GM21526 (cell line): ENCODE results near the gene ATP5F1C.
A peak's percentile ranks its signal among the peaks of the same experiment; 100 is the strongest.
"Not testable (repeated sequence)": the region's sequence is repeated elsewhere in the genome, so short reads cannot be mapped to it uniquely, and the experiment has no call there.

Experiments used
- ATAC-seq: cut with Tn5 transposase; IDR thresholded peaks from one replicate; pipeline ENCODE4 v1.9.1; 2021; ENCODE audit warnings: moderate library complexity; ENCODE audit not compliant: unreplicated experiment, low FRiP score

Gene ATP5F1C

DNA sequence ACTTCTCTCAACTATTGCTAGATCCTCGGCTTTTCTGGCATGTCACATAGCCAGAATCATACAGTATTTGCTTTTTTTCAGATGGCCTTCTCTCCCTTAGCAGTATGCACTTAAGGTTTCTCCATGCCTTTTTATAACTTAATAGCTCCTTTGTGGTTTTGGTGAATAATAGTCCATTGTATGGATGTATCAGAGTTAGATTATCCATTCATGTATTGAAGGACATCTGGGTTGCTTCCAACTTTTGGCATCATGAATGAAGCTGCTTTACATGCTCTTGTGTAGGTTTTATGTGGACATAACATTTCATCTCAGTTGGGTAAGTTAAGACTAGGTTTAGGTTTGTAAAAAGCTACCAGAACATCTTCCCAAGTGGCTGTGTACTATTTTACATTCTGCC lies 4.6 kb downstream of the ATP5F1C start:
- ATAC-seq = no peak

- no peak for ATAC-seq
Measured at GRCh38 chr10:7794251-7795026, 6.5 kb downstream of the ATP5F1C start.

- ATAC-seq = no peak
Measured at GRCh38 chr10:7795605-7796004, 7.6 kb downstream of the ATP5F1C start.

- ATAC-seq = no peak
Measured at GRCh38 chr10:7797582-7797981, 9.6 kb downstream of the ATP5F1C start.

DNA sequence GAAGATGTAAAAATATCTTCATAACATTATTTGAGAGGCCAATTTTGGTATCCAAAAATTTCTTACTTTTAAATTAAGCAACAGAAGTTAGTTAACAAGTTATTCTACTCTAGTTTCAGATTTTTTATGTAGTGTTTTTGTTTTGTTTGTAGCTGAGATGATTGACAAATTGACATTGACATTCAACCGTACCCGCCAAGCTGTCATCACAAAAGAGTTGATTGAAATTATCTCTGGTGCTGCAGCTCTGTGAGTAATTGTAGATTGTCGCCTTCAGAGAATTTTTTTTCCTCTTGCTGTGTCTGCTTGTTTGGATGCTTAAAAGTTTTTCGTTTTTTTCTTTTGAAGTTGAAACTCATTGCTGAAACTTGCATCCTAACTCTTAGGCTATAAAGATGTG lies 14.6 kb downstream of the ATP5F1C start:
- ATAC-seq = no peak

- ATAC-seq = no peak
Measured at GRCh38 chr10:7804216-7804615, 16.2 kb downstream of the ATP5F1C start.

DNA sequence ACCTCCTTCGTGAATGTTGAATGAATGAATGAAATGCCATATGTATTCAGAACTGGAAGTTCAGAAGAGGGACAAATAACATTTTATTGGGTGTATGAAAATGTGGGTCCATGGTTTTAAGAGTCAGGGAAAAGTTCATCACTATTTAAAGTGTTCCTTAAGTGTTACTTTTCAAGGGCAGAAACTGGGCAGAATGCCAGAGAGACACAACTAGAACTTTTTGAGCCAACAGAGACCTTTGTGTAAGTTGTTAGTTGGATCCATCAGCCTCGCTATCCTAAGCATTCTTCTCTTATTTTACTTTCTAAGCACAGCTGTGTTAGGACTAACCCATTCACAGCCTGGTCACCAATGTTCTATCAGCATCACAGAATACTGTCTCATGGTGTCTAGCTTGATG lies 16.8 kb downstream of the ATP5F1C start:
- ATAC-seq = no peak

DNA sequence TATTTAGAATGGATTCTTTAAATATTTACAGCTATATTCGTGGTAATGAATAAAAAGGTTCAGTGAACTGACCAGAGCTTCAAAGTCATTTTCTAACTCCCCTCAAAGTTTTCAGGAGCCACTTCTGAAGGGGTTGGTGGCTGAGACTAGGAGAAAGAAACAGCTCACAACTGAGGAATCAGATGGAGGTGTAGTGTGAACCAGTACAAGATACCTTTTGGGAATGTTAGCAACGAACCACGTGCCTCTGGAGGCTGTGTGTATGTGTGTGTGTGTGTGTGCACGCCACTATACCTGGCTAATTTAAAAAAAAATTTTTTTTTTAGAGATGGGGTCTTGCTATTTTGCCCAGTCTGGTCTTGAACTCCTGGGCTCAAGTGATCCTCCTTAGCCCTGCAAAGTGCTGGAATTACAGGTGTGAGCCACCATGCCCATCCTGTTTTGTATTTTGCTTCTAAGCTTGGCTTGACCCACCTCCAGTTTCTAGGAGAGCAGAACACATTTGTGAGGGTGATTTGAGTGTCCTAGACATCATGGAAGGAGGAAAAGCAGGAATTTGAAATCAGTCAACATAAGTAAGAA lies 20.8 kb downstream of the ATP5F1C start:
- ATAC-seq = no peak

DNA sequence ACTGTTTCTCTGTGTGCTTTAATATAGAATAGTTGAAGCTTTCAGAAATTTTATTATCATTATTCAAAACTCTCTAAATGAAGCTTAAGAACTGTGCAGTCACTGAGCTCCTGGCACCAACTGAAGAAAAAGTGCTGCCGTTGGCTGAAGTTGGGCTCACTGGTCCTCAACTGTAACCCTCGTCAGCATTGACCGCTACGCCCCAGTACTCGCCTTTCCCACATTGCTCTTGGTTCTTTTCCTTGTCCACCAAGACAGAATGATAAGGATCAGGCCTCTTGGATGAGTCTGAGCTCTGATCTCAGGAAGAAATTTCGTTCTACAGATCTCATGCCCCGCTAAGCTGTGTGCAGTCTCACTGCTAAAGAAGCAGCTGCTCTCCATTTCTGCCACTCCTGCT lies 22.5 kb downstream of the ATP5F1C start:
- ATAC-seq = no peak

GRCh38 chr10:7811000-7811399 lies 23.0 kb downstream of the ATP5F1C start:
- no peak for ATAC-seq

- ATAC-seq = not testable (repeated sequence)
Measured at GRCh38 chr10:7811743-7812142, 23.8 kb downstream of the ATP5F1C start.

GRCh38 chr10:7813481-7813880 lies 25.5 kb downstream of the ATP5F1C start:
- no peak for ATAC-seq

DNA sequence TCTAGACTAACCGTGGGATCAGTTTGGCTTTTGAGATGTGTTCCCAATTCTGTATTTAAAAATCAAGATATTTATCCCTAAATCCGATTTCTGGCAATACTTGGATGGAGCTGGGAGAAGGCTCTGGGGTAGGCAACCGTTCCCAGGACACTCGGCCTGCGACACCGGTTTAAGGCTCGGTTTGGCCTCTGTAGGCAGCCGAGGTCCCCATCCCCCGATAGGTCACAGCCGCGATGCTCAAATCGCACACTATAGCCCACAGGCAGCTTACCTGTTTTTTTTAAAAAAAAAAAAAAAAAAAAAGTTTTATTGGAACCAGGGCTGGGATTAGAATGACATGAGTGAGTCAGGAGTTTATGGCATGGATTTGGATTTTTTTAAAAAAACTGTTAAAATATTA lies 29.6 kb downstream of the ATP5F1C start:
- no peak for ATAC-seq

DNA sequence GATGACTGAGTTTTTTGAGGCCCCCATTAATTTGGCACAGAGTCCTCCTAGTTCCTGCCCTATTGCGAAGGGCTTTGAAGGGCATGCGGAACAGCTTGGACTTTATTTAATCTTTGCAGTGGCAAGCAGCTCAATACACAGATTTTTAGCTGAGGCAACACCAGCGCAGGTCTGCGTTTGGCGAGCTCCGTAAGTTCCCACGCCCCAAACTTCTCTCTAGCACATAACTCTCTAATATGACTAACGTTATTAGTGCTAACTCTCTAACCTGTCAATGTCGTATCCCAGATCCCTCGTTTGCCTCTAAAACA lies 30.0 kb downstream of the ATP5F1C start:
- ATAC-seq = no peak

DNA sequence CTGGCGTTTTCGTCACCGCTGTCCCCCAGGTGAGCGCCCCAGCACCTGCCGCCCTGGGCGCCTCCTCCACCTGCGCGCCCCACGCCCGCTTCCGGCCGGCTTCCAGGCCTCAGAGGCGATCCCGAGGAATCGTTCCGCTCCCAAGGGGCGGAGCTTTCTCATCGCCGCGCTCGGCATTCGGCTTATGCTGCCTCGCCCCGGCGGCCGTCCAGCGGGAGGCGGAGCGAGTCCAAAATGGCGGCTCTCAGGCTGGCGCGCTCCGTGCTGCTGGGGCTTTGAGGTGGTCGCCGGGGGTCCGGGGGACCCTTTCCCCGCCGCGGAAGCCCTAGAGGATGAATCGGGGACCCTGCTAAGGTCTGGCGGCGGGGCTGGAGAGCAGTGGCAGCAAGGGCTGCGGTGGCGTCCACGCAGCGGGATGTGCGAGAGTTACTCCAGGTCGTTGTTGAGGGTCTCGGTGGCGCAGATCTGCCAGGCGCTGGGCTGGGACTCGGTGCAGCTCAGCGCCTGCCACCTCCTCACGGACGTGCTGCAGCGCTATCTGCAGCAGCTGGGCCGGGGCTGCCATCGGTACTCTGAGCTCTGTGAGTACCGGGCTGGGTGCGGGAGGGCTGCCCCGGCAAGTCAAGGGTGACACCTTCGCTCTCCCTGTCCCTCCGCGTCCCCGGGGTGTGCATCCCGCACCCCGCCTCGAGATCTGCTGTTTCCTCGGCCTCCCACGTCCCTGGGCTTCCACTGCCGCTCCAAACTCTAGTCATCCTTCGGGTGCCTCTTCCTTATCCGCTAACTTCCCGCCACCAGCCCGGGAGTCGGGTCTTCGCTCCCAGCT lies 30.5 kb downstream of the ATP5F1C start, which contains the start of gene TAF3:
Gene TAF3, plus strand, starts transcription at position 211 of the 826 bp plus-strand sequence. Its CDS starts 205 bp downstream, at position 416.
- peak; percentile 85 for ATAC-seq

DNA sequence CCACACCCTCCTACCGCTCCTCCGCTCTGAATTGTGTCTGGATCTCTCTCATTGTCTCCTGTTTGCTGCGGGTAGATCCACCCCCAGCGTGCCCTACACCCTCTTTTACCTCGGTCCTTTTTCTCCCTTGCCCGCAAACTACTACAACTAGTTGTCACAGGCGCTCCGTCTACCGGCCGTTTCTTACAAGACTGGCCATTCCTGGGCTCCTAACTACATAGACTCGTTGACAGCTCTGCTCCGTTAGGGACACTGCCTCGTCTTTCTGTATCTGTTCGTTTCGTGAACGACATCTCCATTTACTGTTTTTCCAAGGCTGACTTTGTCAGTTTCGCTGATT lies 31.1 kb downstream of the ATP5F1C start:
- ATAC-seq = peak; percentile 50

DNA sequence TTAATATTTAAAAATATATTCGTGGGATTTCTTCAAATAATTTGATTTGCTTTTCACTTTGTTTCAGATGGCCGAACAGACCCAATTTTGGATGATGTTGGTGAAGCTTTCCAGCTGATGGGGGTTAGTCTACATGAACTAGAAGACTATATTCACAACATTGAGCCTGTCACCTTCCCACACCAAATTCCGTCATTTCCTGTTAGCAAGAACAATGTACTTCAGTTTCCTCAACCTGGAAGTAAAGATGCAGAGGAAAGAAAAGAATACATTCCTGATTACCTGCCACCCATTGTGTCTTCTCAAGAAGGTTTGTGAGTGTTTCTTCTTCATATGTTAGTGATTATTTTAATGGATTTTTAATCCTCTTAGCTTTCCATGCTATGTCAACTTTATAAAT lies 36.3 kb downstream of the ATP5F1C start:
- ATAC-seq = no peak

GRCh38 chr10:7826971-7827370 lies 39.0 kb downstream of the ATP5F1C start:
- ATAC-seq = no peak

- ATAC-seq = no peak
Measured at GRCh38 chr10:7829289-7829834, 41.4 kb downstream of the ATP5F1C start.

DNA sequence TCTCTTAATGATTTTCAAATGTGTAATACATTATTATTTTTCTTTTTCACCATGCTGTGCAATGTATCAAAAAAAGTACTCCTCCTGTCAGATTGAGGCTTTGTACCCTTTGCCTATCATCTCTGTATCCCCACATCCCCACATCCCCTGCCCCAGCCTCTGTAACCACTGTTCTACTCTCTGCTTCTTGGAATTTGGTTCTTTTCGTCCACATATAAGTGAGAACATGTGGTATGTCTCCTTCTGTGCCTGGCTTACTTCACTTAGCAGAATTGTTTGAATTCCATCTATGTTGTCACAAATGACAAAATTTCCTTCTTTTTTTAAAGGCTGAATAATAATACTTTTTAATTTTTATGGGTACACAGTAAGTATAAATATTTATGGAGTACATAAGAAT lies 44.1 kb downstream of the ATP5F1C start:
- no peak for ATAC-seq

GRCh38 chr10:7833210-7833609 lies 45.2 kb downstream of the ATP5F1C start:
- ATAC-seq = no peak
